Caco-2 (cell line): ENCODE measurements around the gene UNC93A. TPM values are rescaled to one million over a fixed set of nuclear protein-coding genes. Genes with fewer than 3 reads are reported as not detected.
A peak's percentile ranks its signal among the peaks of the same experiment; 100 is the strongest.
"Not testable (repeated sequence)": the region's sequence is repeated elsewhere in the genome, so short reads cannot be mapped to it uniquely, and the experiment has no call there.

Source experiments
- BruUV-seq: library from RNA; stranded (reverse); fragments of 400-500 nt; replicated peaks from 2 replicates; lab custom pipeline; 2021; lab: Mats Ljungman, UMichigan
- CTCF ChIA-PET: fragments of 300-600 bp; sonication (Branson Sonifier 250); formaldehyde crosslinking; loops from one replicate; lab custom pipeline; 2022; ENCODE audit warnings: antibody characterized with exemption; lab: Charles Lee
- POLR2A ChIA-PET: fragments of 300-600 bp; sonication (Branson Sonifier 250); formaldehyde crosslinking; loops from one replicate; lab custom pipeline; 2022; ENCODE audit warnings: antibody characterized with exemption; lab: Charles Lee
- DNase-seq, 2 experiments: peaks; one replicate each; pipeline versions ENCODE4 v3.0.0 to v3.0.0-alpha.2; 2020 to 2022
- H3K27me3 ChIP-seq: replicated peaks from 2 replicates; pipeline ENCODE4 v1.6.0; 2011; ENCODE audit warnings: low read length; ENCODE audit not compliant: control insufficient read depth, insufficient read depth
- H3K36me3 ChIP-seq: 2 replicates; pipeline ENCODE4 v1.5.1; 2011; ENCODE audit warnings: low read length; ENCODE audit not compliant: control insufficient read depth, insufficient read depth
- H3K4me1 ChIP-seq: fragments of 250-450 bp; sonication (Bioruptor Pico); 2 replicates; pipeline ENCODE4 v1.5.1; 2020; ENCODE audit warnings: mild to moderate bottlenecking
- H3K4me3 ChIP-seq: 2 replicates; pipeline ENCODE4 v1.5.1; 2011; ENCODE audit warnings: low read depth, mild to moderate bottlenecking, control low read depth, low read length
- H3K9me3 ChIP-seq: fragments of 250-450 bp; sonication (Bioruptor Pico); 2 replicates; pipeline ENCODE4 v1.5.1; 2020; ENCODE audit warnings: mild to moderate bottlenecking, moderate library complexity
- H3K27ac Mint-ChIP-seq: one replicate; pipeline ENCODE4 v1.8.0; 2022; ENCODE audit warnings: mixed read lengths; ENCODE audit not compliant: unreplicated experiment
- H3K27me3 Mint-ChIP-seq: one replicate; pipeline ENCODE4 v1.8.0; 2022; ENCODE audit warnings: mixed read lengths; ENCODE audit not compliant: insufficient read depth, unreplicated experiment
- H3K36me3 Mint-ChIP-seq: one replicate; pipeline ENCODE4 v1.8.0; 2022; ENCODE audit warnings: mild to moderate bottlenecking, mixed read lengths; ENCODE audit not compliant: insufficient read depth, unreplicated experiment
- H3K4me1 Mint-ChIP-seq: one replicate; pipeline ENCODE4 v1.8.0; 2022; ENCODE audit warnings: low read depth, mixed read lengths; ENCODE audit not compliant: unreplicated experiment
- H3K4me3 Mint-ChIP-seq: one replicate; pipeline ENCODE4 v1.8.0; 2022; ENCODE audit warnings: mild to moderate bottlenecking, moderate library complexity, mixed read lengths; ENCODE audit not compliant: unreplicated experiment
- H3K9me3 Mint-ChIP-seq: one replicate; pipeline ENCODE4 v1.8.0; 2022; ENCODE audit warnings: mixed read lengths; ENCODE audit not compliant: unreplicated experiment
- CTCF ChIP-seq, 2 experiments: fragments of 200-600 bp in 1 of 2; IDR thresholded peaks; 1 replicate in 1 of 2; 2 replicates in 1 of 2; pipeline versions ENCODE4 v1.5.1 to v1.8.0; 2011 to 2022; ENCODE audit warnings: antibody characterized with exemption in 1 of 2, control low read depth in 1 of 2, inconsistent platforms in 1 of 2, low read depth in 1 of 2, low read length in 1 of 2, mild to moderate bottlenecking in 1 of 2, moderate library complexity in 1 of 2; ENCODE audit not compliant: insufficient read depth in 1 of 2, severe bottlenecking in 1 of 2, unreplicated experiment in 1 of 2
- intact Hi-C: fragments of 100-400 bp; cut with micrococcal nuclease; formaldehyde crosslinking; loops from one replicate; pipeline ENCODE4 v1.10.0; 2022; ENCODE audit not compliant: unreplicated experiment
- total RNA-seq: library from RNA; stranded (reverse); gene quantifications from 2 replicates; pipeline ENCODE4 v1.2.3, GENCODE V29; 2022

UNC93A gene
- total RNA-seq, 1 experiment from 2014 or later, result 32.3 TPM

GRCh38 chr6:167285077-167285770 is 5.9 kb upstream of the UNC93A start:
- DNase-seq, result no peak

GRCh38 chr6:167287513-167288048 is 3.5 kb upstream of the UNC93A start:
- peaks cover 37% of the 10 kb centered on the region for H3K36me3 Mint-ChIP-seq
- H3K27ac Mint-ChIP-seq, result peak overlapping the region; percentile 42
- TF ChIP-seq CTCF (IDR thresholded peaks at IDR 0.05; ENCODE audit: insufficient read depth in 1 of 2, low read depth in 1 of 2, low read length in 1 of 2, severe bottlenecking in 1 of 2, unreplicated experiment in 1 of 2), result no peak
- H3K9me3 Mint-ChIP-seq, result no peaks in the 10 kb centered on the region
- no TSS peak for BruUV-seq
- no peak for DNase-seq
- Histone ChIP-seq H3K4me1 (peaks cover 50% of the 10 kb centered on the region), H3K9me3 (no peaks in the 10 kb centered on the region), H3K36me3 (no peaks in the 10 kb centered on the region), H3K4me3 (no peak overlapping the region), H3K27me3 (no peaks in the 10 kb centered on the region)
- no peak overlapping the region for H3K4me3 Mint-ChIP-seq
- intact Hi-C loops, result no loop called here
- ChIA-PET POLR2A (interaction anchor here (0.9 kb wide), 1 partner anchor 19 kb away, joined by 4 read pairs; no protein-coding TSS in a partner anchor), CTCF (interaction anchor here (0.9 to 1.5 kb wide), 2 partner anchors 68 to 71 kb away, joined by 3 to 6 read pairs; no protein-coding TSS in a partner anchor)
- no peaks in the 10 kb centered on the region for H3K27me3 Mint-ChIP-seq
- H3K4me1 Mint-ChIP-seq, result peaks cover 35% of the 10 kb centered on the region

More at GRCh38 chr6:167285077-167285770, 5.9 kb upstream of the UNC93A start:
- intact Hi-C loops, result no loop called here
- TF ChIP-seq CTCF (IDR thresholded peaks at IDR 0.05; ENCODE audit: insufficient read depth in 1 of 2, low read depth in 1 of 2, low read length in 1 of 2, severe bottlenecking in 1 of 2, unreplicated experiment in 1 of 2), result no peak
- Histone ChIP-seq H3K4me3 (no peak overlapping the region), H3K36me3 (no peaks in the 10 kb centered on the region), H3K9me3 (no peaks in the 10 kb centered on the region), H3K27me3 (no peaks in the 10 kb centered on the region), H3K4me1 (peaks cover 27% of the 10 kb centered on the region)
- Mint-ChIP-seq H3K4me1 (peaks cover 29% of the 10 kb centered on the region), H3K27ac (no peak overlapping the region), H3K27me3 (no peaks in the 10 kb centered on the region), H3K36me3 (peaks cover 56% of the 10 kb centered on the region), H3K4me3 (no peak overlapping the region), H3K9me3 (no peaks in the 10 kb centered on the region)
- BruUV-seq, result no TSS peak
- ChIA-PET CTCF (interaction anchor here (1.6 kb wide), 1 partner anchor 66 kb away, joined by 4 read pairs; no protein-coding TSS in a partner anchor), POLR2A (no interaction called here)

DNA sequence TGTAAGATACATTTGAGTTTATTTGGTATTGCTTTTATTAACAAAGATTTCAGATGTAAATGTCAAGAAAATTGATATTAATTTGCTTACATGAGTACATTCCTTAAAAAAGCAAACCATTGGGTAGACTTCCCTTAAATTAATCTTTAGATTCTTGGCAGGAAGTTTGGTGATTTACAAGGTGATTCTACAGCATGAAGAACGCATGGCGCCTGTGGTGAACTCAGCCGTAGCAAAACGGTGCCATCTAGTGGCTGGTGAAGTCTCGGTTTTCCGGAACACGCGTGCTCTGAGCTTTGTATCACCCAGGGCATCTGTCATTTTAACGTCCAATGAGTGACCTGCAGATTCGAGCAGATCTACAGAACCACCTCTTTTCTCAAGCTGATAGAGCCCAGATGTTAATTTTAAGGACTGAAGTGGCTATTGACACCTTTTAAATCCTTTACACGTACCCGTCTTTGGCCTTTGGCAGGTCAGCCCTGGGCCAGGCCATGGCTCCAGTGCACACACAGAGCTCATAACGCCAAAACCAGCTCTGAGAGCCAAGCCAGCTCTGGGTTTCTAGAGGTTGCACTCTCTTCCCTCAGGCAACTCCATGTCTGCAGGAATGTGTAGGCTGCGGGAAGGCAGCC is 2.4 kb upstream of the UNC93A start:
- peaks cover 55% of the 10 kb centered on the region for H3K4me1 ChIP-seq
- intact Hi-C loops, H3K9me3 Mint-ChIP-seq, H3K9me3 ChIP-seq, BruUV-seq, H3K4me3 Mint-ChIP-seq, H3K4me3 ChIP-seq, H3K27me3 Mint-ChIP-seq, H3K27me3 ChIP-seq, H3K36me3 ChIP-seq: not testable (repeated sequence)
- Mint-ChIP-seq H3K27ac (peak overlapping the region; percentile 59), H3K36me3 (peaks cover 30% of the 10 kb centered on the region), H3K4me1 (peaks cover 35% of the 10 kb centered on the region)
- peak in 1 of 2 experiments; percentile 53 for DNase-seq
- ChIA-PET CTCF (interaction anchor here (0.6 to 0.7 kb wide), 3 partner anchors 16 to 71 kb away, joined by 4 to 5 read pairs (median 4); no protein-coding TSS in a partner anchor), POLR2A (interaction anchor here (0.9 kb wide), 1 partner anchor 20 kb away, joined by 4 read pairs; no protein-coding TSS in a partner anchor)
- TF ChIP-seq CTCF (IDR thresholded peaks at IDR 0.05; ENCODE audit: insufficient read depth in 1 of 2, low read depth in 1 of 2, low read length in 1 of 2, severe bottlenecking in 1 of 2, unreplicated experiment in 1 of 2), result peak; percentile 31 to 52

DNA sequence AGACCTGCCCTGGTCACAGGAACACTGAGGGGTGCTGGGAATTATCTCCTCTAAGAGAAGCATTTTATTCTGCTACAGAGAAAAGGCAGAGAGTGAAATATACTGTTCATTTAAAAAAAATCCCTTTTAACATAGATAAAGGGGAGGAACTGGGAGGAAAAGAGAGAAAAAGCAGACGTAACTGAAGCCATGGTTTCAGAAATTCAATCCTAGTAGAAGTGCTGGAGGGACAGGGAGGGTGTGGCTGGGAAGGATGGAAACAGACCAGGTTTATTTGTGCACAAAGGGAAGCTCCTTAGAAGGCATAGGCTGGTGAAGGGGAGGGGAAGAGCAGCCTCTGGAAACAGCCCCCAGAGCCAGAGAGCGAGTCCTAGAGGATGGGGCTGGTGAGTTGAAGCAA is 1.8 kb upstream of the UNC93A start:
- Mint-ChIP-seq H3K36me3 (peaks cover 25% of the 10 kb centered on the region), H3K4me1 (peaks cover 35% of the 10 kb centered on the region), H3K27ac (peak overlapping the region; percentile 59)
- peaks cover 55% of the 10 kb centered on the region for H3K4me1 ChIP-seq
- intact Hi-C loops, H3K4me3 ChIP-seq, H3K27me3 ChIP-seq, DNase-seq, H3K36me3 ChIP-seq, H3K9me3 ChIP-seq, H3K27me3 Mint-ChIP-seq, H3K4me3 Mint-ChIP-seq, BruUV-seq, H3K9me3 Mint-ChIP-seq, POLR2A ChIA-PET: not testable (repeated sequence)
- CTCF ChIA-PET, result interaction anchor here (0.6 to 0.7 kb wide), 3 partner anchors 17 to 71 kb away, joined by 4 to 5 read pairs (median 4); no protein-coding TSS in a partner anchor
